AG08395 (cell line): ENCODE results near the gene YBX2.
A peak's percentile ranks its signal among the peaks of the same experiment; 100 is the strongest.

ENCODE experiments used
- DNase-seq: peaks from one replicate; pipeline ENCODE4 v3.0.0; 2012; ENCODE audit warnings: mixed read lengths, low spot score

Gene YBX2

DNA sequence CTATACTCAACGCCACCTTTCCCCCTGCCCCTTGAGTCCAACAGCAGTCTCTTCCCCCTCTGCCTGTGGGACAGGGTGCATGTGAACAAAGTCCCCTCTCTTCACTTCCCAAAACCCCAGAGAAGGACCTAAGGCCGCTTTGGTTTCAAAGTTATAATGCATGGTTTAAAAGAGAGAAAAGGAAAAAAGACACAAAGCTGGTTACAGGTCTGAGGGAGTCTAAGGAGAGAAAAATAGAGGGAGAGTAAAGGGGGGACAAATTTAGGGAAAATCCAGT is 51.0 kb downstream of the YBX2 start:
- no peak for DNase-seq

DNA sequence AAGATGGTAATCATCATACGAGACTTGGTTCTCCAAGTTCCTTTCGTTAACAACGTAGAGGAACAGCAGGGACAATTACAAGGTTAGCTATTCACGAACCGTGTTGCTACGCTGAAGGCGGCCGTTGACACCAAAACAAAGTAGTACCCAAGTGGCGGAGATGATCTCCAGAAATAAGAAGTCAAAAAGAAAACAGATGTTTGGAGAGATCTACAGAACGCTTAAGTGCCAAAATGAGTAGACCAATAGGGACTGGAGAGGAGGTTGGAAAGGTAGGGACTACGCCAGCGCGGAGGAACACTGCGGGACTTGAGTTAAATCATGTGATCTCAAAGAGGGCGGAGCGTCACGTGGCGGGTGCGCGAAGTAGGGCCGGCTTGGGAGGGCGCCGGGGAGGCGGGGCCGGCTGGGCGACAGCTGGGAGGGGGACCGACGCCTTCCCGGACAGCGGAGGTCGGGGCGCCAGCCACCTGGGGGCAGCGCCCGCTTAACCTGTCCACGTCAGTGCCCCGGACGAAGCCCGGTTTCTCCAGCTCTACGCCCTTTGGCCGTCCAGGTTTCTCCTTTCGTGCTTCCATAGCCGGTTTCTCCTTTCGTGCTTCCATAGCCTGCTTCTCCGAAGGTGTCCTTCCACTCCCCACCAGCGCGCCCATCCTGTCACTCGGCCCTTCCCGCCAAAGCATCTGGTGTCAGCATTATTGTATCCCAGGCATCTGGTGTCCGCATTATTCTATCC is 51.6 kb downstream of the YBX2 start:
- peak; percentile 88 for DNase-seq

DNA sequence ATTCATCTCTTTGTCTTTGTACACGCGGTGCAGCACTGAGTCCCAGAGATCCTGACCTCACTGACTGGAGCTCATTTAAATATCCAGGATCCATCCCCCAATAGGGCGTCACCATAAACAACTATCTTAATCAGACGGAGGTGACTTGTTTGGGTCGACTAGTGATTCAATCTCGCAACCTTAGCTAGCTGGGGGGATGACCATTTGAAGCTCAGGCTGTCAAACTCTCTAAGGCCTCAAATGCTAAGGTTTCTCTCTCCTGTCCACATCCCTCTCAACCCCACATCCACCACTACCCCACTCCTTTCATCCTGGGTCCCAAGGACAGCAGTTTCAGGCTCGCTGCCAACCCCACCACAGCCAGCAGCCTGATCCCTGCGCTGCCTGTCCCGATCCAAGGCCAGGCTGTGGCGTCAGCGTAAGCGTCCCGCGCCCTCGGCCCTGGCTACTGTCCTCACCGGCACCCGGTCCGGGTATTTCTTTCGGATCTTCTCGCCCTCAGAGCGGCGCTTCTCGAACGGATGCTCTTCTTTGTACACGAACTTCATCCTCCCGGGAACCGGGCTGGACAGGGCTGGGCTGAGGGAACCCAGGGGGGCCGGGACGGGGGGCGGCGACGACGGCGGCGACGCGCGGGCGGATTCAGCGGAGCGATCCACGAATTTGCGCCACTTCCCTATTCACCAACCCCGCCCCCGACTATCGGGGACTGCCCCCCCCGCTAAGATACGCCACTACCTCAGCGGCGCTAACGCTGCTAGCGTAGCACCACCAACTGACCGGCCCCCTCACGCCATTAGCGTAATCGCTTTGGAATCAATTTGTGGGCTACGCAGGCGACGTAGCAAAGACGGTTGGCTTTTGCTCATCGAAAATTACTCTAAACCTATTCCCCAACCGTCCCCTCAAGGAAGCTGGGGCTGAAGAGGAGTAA is 52.4 kb downstream of the YBX2 start, which contains the start of gene GABARAP:
TSS of gene GABARAP (minus strand) at position 667 of the 934 bp plus-strand sequence. CDS start at position 548, 119 bp downstream.
- DNase-seq, result peak; percentile 86

DNA sequence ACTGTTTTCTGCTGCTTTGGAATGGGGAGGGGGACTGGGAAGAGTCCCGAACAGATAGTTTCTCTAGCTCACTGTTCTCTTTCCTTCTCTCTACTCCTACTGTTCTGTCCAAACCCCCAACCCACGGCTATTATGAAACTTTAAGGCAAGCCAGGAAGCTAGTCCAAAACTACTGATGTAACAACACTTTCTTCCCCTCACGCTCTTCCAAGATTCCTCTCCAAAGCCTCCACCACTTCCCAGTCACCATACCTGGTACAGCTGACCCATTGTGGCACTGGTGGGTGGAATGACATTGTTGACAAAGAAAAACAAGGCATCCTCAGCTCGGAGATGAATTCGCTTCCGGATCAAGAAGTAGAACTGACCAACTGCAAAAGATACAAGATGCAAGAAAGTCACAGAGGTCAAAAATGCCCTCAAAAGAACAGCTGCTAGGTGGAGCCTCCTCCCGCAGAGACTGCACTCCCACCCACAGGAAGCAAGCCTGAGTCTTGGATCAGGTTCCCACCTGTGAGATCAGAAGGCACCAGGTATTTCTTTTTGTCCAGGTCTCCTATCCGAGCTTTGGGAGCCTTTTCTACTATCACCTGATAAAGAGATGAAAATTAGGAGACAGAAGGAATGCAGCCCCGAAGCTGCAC is 53.2 kb downstream of the YBX2 start:
- no peak for DNase-seq

DNA sequence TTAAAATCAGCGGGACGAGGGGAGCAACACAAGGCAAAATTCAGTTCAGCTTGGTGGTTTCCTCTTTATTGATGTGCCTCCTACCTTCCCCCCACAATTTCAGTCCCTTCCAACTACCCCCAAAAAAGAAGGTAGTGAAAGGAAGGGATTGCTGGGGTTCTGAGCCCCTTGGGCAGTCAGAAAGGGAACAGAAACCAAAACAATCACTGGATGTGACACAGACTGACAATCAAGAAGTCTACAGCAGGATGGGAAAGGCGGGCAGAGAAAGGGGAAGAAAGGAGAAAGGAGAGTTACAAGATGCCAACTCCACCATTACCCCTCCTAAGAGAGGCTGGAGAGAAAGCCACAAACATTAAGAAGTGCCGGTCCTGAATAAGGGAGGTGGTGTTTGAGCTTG is 54.1 kb downstream of the YBX2 start:
- no peak for DNase-seq

DNA sequence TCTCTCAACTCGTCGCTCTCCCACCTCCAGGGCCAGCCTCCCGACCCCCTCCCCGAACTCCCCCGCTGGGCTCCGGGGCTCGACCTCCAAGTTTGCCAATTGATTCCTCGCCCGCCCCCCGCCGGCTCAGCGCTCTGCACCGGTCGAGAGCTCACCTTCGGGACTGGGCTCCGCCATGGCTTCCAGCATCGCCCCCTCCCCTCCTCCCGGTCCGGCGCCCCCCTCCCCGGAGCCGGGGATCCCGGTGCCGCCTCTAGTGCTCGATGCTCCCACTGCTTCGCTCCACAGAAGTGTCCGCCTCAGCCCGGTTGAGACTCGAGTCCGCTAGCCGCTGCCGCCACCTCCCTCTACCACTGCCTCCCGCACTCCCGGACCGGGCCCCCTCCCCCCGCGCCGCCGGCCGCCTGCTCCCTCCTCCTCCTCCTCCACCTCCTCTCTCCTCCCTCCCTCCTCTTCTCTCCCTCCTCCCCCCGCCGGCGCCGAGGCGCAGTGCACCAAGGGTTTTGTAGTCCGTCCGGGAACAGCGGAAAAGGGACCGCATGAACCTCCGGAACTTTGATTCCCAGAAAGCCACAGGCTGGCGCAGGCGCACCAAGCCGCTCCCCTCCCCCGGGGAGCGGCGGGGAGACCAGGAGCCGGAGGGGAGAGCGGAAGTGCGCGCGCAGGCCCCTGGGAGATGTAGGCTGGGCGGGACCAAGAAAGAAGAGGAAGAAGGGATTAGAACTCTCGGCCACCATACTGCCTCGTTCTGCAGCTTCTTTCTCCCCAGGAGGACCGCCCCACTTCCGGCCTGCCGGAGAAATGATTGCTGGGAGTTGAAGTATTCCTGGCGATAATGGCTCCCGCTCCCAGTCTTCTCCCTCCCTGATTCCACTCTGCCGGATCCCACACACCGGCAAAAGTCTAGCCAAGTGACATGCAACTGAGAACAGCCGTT is 55.1 kb downstream of the YBX2 start, which contains the start of gene PHF23:
TSS of gene PHF23 (minus strand) at position 367 of the 937 bp plus-strand sequence. CDS start at position 189, 178 bp downstream.
- peak; percentile 100 for DNase-seq

DNA sequence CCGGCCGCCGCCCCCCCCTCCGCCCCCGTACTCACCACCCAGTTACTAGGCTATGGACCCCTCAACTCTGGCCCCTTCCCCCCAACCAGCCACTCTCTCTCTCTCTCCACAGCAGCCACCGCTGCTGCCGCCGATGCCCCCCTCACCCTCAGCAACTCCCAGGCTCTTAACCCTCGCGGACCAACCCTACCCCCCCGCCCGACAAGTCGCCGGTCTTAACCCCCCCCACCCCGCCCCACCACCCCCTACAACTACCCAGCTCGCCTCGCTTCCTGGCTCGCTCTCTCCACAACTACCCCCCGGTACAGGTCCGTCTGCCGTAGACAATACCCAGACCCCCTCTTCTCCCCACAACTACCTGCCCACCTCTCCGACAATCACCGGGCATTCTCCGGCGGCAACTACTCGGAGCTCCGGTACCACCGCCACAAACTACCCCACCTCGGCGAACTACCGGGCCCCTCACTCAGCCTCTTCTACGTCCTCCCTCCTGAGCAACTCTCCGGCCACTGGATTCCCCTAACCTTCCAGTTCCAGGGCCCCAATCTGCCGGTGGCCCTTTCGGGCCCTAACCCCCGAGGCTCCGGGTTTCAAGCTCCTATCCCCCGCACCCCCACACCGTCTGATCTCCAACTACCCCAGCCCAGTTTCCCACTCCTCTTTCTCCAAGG is 55.9 kb downstream of the YBX2 start:
- DNase-seq, result no peak
